ENCODE results near the gene UGT2B11. TPM values are rescaled to one million over a fixed set of nuclear protein-coding genes. Genes with fewer than 3 reads are reported as not detected.
"Not testable (repeated sequence)": the region's sequence is repeated elsewhere in the genome, so short reads cannot be mapped to it uniquely, and the experiment has no call there.

Gene UGT2B11
- polyA plus RNA-seq, 1 donor from 2014 or later = 0.10 TPM

- H4K20me1 ChIP-seq (ENCODE audit: insufficient read depth); H3K27ac ChIP-seq (ENCODE audit: low read length); H3K4me2 ChIP-seq (ENCODE audit: low read length); H2AFZ ChIP-seq (ENCODE audit: low read depth, low read length); H3K36me3 ChIP-seq (ENCODE audit: insufficient read depth, low read length); H3K27me3 ChIP-seq (ENCODE audit: insufficient read depth, low read depth, low read length); H3F3A ChIP-seq (ENCODE audit: insufficient read depth, low read length, poor library complexity, severe bottlenecking); H3K4me3 ChIP-seq (ENCODE audit: low read length); H3K79me2 ChIP-seq (replicated peaks; ENCODE audit: insufficient read depth, low read length); H3K9me3 ChIP-seq (ENCODE audit: low read length); H3K9me2 ChIP-seq (ENCODE audit: insufficient read depth, low read length); H3K9ac ChIP-seq (ENCODE audit: low read length): not testable (repeated sequence)
Observed at GRCh38 chr4:69240787-69241186, 26.2 kb upstream of the UGT2B11 start.

- Histone ChIP-seq H3K27me3 (ENCODE audit: insufficient read depth, low read depth, low read length) (no peaks in the 10 kb centered on the region), H3F3A (ENCODE audit: insufficient read depth, low read length, poor library complexity, severe bottlenecking) (no peaks in the 10 kb centered on the region), H3K4me3 (ENCODE audit: low read length) (no peak overlapping the region), H3K36me3 (ENCODE audit: insufficient read depth, low read length) (no peaks in the 10 kb centered on the region), H3K9ac (ENCODE audit: low read length) (no peak overlapping the region), H3K27ac (ENCODE audit: low read length) (no peak overlapping the region), H3K9me3 (ENCODE audit: low read length) (no peaks in the 10 kb centered on the region), H3K4me2 (ENCODE audit: low read length) (no peak overlapping the region), H3K9me2 (ENCODE audit: insufficient read depth, low read length) (no peaks in the 10 kb centered on the region), H2AFZ (ENCODE audit: low read depth, low read length) (no peak overlapping the region), H3K79me2 (replicated peaks; ENCODE audit: insufficient read depth, low read length) (no peaks in the 10 kb centered on the region), H4K20me1 (ENCODE audit: insufficient read depth) (no peaks in the 10 kb centered on the region)
- TF ChIP-seq RAD21 (conservative IDR thresholded peaks at IDR 0.05) (no peak), MXI1 (conservative IDR thresholded peaks at IDR 0.05; ENCODE audit: poor library complexity, severe bottlenecking) (no peak), POLR2AphosphoS5 (IDR thresholded peaks at IDR 0.05) (no peak), EZH2 (IDR thresholded peaks at IDR 0.05; ENCODE audit: borderline replicate concordance, insufficient read depth, low read length, poor library complexity, severe bottlenecking) (no peak), TAF1 (IDR thresholded peaks at IDR 0.05; ENCODE audit: low read depth) (no peak), EP300 (conservative IDR thresholded peaks at IDR 0.05; ENCODE audit: poor library complexity, severe bottlenecking) (no peak), REST (IDR thresholded peaks at IDR 0.05; ENCODE audit: borderline replicate concordance) (no peak), SMC3 (conservative IDR thresholded peaks at IDR 0.05; ENCODE audit: poor library complexity) (no peak)
- TF ChIP-seq, protein P1, sequence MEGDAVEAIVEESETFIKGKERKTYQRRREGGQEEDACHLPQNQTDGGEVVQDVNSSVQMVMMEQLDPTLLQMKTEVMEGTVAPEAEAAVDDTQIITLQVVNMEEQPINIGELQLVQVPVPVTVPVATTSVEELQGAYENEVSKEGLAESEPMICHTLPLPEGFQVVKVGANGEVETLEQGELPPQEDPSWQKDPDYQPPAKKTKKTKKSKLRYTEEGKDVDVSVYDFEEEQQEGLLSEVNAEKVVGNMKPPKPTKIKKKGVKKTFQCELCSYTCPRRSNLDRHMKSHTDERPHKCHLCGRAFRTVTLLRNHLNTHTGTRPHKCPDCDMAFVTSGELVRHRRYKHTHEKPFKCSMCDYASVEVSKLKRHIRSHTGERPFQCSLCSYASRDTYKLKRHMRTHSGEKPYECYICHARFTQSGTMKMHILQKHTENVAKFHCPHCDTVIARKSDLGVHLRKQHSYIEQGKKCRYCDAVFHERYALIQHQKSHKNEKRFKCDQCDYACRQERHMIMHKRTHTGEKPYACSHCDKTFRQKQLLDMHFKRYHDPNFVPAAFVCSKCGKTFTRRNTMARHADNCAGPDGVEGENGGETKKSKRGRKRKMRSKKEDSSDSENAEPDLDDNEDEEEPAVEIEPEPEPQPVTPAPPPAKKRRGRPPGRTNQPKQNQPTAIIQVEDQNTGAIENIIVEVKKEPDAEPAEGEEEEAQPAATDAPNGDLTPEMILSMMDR (IDR thresholded peaks at IDR 0.05; ENCODE audit: poor library complexity, severe bottlenecking) = no peak
Observed at GRCh38 chr4:69239557-69240168, 25.1 kb upstream of the UGT2B11 start.

GRCh38 chr4:69239092-69239491, 24.5 kb upstream of the UGT2B11 start:
- H3K9ac ChIP-seq (ENCODE audit: low read length) = no peak overlapping the region
- H4K20me1 ChIP-seq (ENCODE audit: insufficient read depth) = no peaks in the 10 kb centered on the region
- H3K27me3 ChIP-seq (ENCODE audit: insufficient read depth, low read depth, low read length) = no peaks in the 10 kb centered on the region
- no peaks in the 10 kb centered on the region for H3F3A ChIP-seq (ENCODE audit: insufficient read depth, low read length, poor library complexity, severe bottlenecking)
- no peaks in the 10 kb centered on the region for H3K79me2 ChIP-seq (replicated peaks; ENCODE audit: insufficient read depth, low read length)
- TF ChIP-seq, protein P1 (IDR thresholded peaks at IDR 0.05; ENCODE audit: poor library complexity, severe bottlenecking) = no peak
- no peak for TF ChIP-seq EP300 (conservative IDR thresholded peaks at IDR 0.05; ENCODE audit: poor library complexity, severe bottlenecking)
- no peak for TF ChIP-seq EZH2 (IDR thresholded peaks at IDR 0.05; ENCODE audit: borderline replicate concordance, insufficient read depth, low read length, poor library complexity, severe bottlenecking)
- TF ChIP-seq REST (IDR thresholded peaks at IDR 0.05; ENCODE audit: borderline replicate concordance) = no peak
- TF ChIP-seq TAF1 (IDR thresholded peaks at IDR 0.05; ENCODE audit: low read depth) = no peak
- TF ChIP-seq POLR2AphosphoS5 (IDR thresholded peaks at IDR 0.05) = no peak
- TF ChIP-seq RAD21 (conservative IDR thresholded peaks at IDR 0.05) = no peak
- no peak overlapping the region for H2AFZ ChIP-seq (ENCODE audit: low read depth, low read length)
- no peak overlapping the region for H3K27ac ChIP-seq (ENCODE audit: low read length)
- no peak overlapping the region for H3K4me3 ChIP-seq (ENCODE audit: low read length)
- H3K36me3 ChIP-seq (ENCODE audit: insufficient read depth, low read length) = no peaks in the 10 kb centered on the region
- H3K9me3 ChIP-seq (ENCODE audit: low read length) = no peaks in the 10 kb centered on the region
- H3K4me2 ChIP-seq (ENCODE audit: low read length) = no peak overlapping the region
- H3K9me2 ChIP-seq (ENCODE audit: insufficient read depth, low read length) = no peaks in the 10 kb centered on the region
